Epidermal melanocyte (primary cell): ENCODE data around the gene TEAD1.
A peak's percentile ranks its signal among the peaks of the same experiment; 100 is the strongest.

Source experiments
- DNase-seq: peaks from one replicate; pipeline ENCODE4 v3.0.0; 2011; ENCODE audit warnings: low spot score; ENCODE audit not compliant: insufficient read length

The TEAD1 gene

DNA sequence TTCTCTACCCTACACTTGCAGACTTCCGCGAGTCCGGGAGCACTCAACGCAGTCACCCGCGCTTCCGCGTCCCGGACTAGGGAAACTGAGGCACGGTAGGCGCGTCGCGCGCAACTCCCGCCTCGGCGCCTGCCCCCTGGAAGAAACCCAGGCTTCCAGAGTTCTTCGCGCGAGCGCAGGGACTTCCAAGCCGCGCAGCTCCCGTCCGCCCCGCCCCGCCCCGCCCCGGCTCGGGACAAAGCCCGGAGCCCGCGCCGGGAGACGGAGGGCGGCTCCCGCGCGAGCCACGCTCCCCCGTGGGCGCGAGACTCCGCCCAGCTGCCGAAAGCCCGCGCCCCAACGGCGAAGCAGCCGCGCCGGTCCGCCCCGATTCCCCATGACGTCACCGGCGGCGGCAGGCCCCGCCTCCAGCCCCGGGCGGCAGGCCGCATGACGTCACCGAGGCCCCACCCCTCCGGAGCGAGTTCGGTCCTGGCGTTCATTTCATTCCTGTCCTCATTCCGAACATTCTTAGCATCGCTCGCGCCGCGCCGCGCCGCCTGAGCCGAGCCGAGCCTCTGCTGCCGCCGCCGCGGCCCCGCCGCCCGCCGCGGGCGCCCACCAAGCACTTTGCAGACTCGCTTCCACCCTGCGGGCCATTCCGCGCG, at the start of gene TEAD1:
TEAD1 (plus strand) TSS at position 498 of the 647 bp plus-strand sequence.
- peak; percentile 89 for DNase-seq

DNA sequence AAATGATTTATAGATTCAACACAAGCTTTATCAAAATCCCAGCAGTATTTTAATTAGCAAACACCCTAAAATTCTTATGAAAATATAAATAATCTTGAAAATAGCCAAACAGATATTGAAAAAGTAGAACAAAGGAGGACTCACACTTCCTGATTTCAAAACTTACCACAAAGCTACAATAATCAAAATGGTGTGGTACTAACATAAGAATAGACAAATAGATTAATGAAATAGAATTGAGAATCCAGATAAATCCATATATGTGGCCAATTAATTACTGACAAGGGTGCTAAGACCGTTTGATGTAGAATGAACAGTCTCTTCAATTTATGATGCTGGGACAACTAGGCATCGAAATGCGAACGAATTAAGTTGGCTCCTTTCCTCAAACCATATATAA, 49.6 kb upstream of the TEAD1 start:
- no peak for DNase-seq

DNA sequence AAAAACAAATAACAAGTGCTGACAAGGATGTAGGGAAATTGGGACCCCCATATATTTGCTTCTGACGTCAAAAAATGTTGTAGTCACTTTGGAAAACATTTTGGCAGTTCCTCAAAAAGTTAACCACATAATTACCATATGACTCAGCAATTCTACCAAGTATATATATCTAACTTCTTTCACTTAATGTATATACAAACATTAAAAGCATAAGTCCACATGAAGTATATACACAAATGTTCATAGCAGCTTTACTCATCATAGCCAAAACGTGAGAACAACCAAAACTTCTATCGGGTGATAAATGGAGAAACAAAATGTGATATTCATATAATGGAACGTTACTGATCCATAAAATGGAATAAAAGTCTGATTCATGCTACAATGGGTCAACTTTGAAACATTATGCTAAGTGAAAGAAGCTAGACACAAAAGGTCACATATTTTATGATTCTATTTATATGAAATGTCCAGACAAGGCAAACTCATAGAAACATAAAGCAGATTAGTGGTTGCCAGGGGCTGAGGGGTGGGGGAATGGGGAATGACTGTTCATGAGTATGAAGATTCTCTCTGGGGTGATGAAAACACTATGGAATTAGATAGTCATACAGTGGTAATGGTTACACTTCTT, 48.7 kb upstream of the TEAD1 start:
- no peak for DNase-seq

DNA sequence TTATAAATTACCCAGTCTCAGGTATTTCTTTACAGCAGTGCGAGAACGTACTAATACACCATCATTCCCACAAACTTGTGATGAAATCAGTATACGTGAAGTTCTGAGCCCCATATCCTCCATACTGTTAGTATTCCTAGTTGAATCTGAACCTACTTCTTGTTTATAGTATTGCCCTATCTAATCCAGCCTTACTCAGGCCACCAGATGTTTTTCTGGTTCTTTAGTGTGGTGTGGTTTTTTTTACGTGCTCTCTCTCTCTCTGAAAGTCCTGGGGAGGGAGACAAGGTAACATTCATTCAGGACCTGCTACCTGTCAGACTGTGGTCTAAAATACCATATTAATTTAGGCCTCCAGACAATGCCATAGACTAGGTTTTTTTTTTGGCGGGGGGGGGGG, 47.6 kb upstream of the TEAD1 start:
- DNase-seq: no peak

DNA sequence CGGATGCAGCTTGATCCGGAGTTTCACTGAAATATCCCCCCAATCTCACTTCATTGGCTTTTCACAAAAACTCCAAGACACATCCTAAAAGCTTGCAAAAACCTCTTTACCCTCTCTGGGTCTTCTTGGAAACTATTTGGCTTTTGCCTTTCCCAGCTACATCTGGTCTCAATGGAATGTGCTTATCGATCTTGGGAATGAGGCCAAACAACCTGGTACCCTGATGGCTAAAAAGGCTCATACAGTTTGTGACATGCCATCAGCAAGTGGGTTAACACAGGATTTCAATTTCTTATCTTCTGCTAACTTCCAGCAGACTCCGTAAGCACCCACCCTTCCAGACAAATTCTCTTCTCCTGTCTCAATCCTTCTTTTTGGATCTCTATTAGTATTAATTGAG, 45.9 kb upstream of the TEAD1 start:
- DNase-seq: no peak

DNA sequence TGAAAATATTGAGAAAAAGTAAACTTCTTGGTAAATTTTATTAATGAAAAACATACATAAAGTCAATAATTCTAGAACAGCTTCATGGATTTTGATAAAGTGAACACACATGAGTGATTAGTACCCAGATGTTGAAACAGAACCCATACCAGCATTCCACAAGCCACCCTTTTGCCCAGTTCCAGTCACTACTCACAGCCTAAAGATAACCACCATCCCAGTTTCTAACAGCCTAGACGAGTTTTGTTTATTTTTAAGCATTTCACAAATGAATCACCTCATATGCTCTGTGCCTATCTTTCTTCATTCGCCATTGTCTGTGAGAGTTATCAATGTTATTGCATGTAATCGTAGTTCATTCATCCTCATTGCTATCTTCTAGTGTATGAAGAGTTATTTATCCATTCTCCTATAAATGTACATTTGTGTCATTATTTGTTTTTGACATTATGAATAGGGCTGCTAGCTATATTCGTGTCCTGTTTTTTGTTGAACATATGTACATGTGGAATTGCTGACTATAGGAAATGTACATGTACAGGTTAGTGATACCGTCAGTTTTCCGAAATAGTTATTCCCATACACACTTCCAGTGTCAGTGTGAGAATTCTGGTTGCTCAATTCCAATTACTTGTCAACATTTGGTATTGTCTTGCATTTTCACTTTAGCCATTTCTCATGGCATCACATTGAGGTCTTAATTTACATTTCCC, 44.5 kb upstream of the TEAD1 start:
- no peak for DNase-seq

DNA sequence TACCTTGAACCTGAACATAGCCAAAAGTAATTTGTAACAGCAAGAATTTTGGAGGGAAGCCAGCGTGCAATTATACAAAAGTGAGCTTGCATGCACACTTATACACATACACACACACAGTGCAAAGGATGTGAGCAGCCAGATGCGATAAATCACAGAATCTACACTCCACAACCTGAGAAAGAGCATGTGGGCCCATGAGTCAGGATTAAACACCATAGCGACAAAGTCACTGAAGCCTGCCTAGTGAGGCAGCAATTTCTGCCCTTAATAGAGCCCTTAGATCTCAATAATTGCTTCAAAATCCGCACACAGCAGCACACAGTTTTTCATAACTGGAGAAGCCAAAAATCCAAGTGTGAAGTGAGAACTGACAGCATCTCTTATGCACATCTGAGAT, 42.6 kb upstream of the TEAD1 start:
- DNase-seq: no peak

DNA sequence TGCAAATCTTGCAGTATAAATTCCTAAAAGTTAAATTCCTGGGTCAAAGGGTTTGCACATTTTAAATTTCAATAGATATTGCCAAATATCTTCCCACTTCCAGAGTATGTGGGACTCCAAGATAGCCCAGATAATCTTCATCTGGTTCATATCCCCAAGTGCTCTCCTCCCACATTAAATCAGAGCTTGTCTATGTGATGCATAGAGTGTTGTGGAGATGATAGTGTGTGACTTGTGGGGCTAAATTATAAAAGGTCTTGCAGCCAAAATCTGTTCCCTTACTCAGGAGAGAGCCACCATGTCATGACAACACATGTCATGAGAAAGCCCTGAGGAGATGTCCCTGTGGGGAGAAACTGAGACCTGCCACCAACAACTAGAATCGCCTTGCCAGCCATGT, 39.9 kb upstream of the TEAD1 start:
- no peak for DNase-seq

DNA sequence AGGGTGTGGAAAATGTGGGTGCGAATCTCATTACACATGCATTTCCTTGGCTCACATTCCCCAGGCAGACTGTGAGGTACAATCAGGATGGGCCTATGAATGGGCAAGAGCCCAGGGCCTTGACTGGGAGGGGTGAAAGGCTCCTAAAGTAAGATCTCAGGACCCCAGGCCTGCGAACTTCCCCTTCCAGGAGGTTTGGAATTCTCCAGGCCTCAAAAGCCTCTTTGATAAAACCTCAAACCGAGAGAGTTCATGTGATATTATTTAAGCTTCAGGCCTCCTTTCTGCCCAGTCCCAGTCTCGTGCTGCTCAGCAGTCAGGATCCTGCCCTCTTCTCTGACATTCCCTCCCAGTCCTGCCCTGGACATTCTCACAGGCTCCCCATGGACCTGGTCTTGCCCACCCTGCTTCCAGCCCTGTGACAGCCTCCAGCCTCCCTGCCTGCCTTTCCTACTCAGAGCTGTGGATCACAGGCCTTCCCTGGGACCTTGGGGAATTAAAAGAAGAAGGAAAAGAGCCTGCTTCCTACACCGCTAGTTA, 37.3 kb upstream of the TEAD1 start:
- DNase-seq: peak; percentile 88

DNA sequence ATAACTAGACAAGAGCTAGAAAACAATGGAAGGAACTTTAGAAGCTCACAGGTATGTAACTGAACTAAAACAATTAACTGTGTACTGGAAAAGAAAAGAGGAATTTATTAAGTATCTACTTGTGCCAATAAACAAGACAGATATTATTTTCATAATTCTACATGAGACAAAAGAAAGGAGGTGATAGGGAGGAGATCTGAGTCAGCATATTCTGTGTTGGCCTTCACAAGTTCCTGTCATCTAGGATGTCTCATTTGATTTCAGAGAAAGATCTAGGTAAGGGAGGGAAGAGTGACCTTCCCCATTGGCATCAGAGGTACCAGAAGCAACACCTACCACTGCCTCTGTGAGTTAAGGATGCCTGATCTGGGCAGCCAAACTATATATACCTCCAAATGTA, 34.8 kb upstream of the TEAD1 start:
- no peak for DNase-seq

DNA sequence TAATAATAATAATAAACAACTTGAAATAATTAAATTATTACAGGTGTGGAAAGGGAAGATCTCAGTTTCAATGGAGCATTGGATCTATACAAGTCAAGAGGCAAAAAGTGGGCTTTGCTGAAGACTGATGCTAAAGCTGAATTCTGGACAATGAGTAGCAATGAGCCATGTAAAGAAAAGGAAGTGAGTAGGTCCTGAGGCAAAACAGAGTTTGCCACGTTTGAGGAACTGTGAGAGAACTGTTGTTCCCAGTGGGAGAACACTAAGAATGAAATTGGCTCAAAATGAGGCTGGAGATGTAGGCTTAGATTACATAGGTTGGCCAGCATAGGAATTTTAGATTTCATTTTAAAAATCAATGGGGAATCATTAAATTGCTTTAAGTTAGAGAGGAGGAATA, 33.9 kb upstream of the TEAD1 start:
- no peak for DNase-seq

DNA sequence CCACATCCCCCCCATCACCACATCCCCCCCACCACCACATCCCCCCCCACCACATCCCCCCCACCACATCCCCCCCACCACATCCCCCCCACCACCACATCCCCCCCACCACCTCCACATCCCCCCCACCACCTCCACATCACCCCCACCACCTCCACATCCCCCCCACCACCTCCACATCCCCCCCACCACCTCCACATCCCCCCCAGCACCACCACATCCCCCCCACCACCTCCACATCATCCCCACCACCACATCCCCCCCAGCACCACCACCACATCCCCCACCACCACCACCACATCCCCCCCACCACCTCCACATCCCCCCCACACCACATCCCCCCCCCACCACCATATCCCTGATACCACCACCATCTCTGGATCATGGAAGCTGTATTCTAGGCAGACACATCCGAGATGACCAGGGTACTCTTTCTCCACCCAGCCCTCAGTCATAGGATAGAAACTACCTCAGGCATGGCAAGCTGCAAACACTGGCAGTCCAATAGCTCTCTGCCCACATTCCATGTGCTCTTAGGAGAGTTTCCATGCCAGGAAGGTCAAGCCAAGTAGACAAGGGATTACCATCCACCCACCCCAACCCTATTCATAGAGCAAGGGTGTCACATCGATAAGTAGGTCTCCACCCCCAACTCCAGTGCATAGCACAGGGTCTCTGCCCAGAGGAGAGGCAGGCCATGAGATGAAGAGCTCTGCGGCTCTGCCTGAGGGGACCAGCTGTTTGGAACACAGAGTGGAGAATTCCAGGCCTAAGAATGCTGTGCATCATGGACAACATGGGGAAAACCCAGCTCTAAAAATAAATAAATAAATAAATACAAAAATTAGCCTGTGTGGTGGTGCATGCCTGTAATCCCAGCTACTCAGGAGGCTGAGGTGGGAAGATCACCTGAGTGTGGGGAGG, 33.0 kb upstream of the TEAD1 start:
- no peak for DNase-seq

DNA sequence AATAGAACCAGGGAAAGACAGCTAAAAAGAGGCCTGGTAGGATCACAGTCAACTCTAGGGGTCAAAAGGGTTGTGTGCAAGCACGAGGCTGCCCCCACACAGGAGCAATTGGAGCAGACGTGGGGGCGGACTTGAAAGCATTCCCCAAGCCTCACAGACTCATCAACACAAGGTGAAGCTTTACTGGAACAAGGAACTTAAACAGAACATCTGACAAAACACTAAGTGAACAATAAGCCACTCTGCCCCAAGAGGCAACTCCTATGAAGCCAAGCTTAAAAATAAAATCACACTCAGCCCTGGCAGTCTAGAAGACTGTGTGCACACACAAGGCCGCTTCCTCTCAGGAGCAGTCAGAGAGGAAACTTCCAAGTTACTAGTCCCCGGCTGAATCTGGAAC, 32.2 kb upstream of the TEAD1 start:
- DNase-seq: no peak

DNA sequence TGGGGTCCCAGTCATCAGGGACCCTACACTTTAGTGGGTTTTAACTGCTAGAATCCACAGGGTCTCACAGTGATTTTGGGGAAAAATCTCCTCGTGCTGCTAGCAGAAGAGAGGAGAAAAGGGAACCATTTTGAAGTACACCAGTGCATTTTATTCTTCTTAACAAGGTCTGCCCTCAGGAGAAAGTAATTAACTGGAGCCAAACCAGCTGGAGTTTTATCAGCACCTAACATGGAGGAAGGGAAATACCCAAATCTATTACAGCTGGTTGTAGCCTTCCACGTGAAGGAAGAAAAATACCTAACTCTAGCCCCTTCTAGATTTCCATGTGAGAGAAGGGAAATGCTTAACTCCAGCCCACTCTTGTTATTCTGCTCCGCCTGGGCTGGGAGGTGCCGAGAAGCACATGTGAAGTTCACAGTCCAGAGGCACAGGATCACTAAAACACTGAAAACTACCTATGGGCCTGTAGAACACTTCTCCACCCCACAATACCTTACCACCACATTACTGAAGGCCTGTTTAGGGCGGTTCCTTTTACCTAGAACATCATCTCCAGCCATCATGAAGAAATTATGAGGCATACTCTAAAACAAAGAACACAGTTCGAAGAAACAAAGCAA, 31.3 kb upstream of the TEAD1 start:
- no peak for DNase-seq

DNA sequence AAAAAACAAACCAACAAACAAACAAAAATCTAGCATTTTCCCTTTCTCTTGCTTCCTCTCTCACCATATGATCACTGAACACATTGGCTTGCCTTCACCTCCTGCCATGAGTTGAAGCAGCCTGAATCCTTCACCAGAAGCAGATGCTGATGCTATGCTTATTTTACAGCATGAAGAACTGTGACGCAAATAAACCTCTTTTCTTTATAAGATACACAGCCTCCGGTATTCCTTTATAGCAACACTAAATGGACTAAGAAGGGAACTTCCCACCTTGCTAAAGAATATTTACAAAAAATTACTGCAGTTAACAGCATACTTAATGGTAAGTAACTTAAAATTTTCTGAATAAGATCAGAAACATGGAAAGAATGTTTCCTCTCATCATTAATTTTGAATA, 27.7 kb upstream of the TEAD1 start:
- DNase-seq: no peak

DNA sequence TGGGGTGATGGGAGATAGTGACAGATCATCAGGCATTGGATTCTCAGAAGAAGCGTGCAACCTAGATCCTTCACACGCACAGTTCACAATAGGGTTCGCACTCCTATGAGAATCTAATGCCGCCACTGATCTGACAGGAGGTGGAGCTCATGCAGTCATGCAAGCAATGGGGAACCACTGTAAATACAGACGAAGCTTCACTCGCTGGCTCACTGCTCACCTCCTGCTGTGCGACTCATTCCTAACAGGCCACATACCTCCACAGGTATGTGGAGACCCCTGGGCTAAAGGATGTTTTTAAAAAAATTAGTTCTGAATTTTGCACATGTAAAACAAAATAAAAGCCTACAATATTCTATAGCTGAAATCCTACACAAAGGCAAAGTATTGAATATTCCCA, 20.5 kb upstream of the TEAD1 start:
- no peak for DNase-seq

DNA sequence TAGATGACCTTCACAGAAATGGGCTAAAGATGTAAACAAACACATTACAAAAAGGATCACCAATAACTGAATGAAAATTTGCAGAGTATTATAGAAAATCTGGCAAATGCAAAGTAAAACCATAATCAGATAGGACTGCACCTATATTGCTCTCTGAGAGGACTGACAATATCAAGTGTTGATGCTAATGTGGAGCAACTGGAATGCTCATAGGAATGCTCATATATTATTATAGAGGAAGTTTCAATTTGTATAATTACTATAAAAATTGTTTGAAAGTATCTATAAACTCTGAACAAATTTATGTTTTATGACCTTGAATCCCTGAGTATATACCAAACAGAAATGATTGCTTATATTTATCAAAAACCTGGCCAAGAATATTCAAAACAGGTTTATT, 18.4 kb upstream of the TEAD1 start:
- no peak for DNase-seq

DNA sequence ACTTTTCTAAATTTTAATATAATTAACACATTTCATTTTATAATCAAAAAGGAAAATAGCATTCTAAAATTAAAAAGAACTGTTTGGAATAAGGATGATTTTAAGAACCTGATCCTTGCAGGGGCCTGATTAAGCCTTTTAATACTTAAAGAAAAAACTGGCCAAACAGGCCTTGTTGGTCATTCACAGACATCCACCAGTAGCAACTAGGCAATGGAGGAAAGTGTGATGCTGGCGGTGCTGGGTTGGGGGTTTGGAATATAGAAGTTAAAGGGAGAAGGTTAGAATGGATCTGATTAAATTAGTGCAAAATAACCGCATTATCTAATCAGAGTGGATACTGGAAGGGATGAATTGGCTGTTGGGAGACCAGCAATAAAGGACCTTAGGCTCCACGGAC, 16.9 kb upstream of the TEAD1 start:
- DNase-seq: no peak

DNA sequence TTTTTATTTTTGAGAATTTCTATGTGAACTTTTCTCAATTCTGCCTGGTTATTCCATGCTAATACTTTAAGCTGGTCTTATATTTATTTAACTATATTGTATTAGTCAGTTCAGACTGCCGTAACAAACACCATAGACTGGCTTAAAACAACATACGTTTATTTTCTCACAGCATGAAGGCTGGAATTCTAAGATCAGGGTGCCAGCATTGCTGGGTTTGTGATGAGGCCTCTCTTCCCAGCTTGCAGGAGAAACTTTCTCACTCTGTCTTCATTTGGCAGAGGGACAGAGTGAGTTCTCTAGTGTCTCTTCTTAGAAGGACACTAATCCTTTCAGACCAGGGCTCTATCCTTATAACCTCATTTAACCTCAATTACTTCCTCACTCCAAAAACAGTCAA, 16.2 kb upstream of the TEAD1 start:
- DNase-seq: no peak

DNA sequence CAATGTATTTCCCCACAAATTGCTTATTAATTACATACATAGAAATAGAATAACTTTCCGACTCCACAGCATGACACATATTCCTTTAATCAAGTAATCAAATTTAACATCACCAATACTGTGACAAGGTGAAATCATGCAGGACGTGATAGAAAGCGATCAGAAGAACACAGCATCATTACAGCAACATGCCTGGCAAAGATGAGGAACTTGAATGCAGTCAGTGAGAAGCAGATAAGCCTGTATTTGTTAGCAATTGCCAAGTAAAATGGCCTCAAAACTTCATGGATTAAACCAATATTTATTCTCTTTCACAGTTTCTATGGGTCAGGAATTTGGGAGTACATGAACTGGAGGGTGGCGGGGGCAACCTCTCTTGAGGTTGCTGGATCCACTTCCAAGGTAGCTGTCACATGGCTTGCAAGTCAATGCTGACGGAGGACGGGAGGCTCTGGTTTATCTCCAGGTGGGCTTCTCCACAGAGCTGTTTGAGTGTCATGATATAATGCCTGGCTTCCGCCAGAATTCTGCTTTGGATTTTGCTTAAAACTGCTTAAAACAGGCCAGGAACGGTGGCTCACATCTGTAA, 12.0 kb upstream of the TEAD1 start:
- no peak for DNase-seq

DNA sequence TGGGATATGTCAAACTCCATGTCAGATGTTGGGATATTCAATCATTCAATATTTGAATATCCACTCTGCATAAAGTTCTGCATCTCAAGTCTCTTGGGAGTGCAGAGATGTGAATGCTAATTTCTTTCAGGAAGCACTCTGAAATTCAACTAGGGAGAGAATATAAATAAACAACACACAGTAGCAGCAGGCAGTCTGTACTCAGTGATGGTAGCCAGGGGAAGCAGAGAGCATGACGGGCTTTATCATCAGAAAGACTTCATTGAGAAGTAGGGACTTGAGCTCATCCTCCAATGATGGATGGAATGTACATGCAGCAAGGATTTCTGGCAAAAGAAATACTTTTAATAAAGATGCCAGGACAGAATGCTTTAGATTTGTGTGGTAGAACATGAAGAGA, 9.8 kb upstream of the TEAD1 start:
- DNase-seq: no peak
